ENCODE data around the gene OR10G7. TPM values are rescaled to one million over a fixed set of nuclear protein-coding genes. Genes with fewer than 3 reads are reported as not detected.

The OR10G7 gene
- total and polyA plus RNA-seq, 11 donors = not detected

DNA sequence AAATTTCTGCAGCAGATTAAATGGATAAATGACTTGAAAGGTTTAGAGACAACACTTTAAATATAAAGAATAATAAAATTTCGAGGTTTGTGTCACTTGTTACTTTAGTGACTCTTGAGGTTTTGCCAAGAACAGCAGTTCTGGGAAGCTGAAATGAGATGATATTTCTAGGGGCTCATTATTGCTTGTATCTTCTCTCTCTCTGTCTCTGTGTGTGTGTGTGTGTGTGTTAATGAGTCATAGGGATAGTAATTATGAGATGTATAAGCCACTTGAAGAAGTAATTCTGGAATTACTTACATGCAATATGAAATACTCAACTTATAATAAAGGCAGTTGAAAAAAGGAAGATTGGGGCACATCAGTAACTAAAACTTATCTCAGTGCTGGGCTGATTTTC is 9.6 kb upstream of the OR10G7 start:
- intact Hi-C loops (cut with DNase I) = no loop called here
- no peak overlapping the region for H3K4me3 ChIP-seq
- H3K27me3 ChIP-seq = no peaks in the 10 kb centered on the region
- no peak for DNase-seq
- ATAC-seq = no peak
- WGBS, 4 donors = 52 to 63% (median 54%) methylated on average over 1 of the region's 1 CpG
- no peaks in the 10 kb centered on the region for H3K9me3 ChIP-seq
- no peaks in the 10 kb centered on the region for H3K4me1 ChIP-seq
- TF ChIP-seq, protein P1, sequence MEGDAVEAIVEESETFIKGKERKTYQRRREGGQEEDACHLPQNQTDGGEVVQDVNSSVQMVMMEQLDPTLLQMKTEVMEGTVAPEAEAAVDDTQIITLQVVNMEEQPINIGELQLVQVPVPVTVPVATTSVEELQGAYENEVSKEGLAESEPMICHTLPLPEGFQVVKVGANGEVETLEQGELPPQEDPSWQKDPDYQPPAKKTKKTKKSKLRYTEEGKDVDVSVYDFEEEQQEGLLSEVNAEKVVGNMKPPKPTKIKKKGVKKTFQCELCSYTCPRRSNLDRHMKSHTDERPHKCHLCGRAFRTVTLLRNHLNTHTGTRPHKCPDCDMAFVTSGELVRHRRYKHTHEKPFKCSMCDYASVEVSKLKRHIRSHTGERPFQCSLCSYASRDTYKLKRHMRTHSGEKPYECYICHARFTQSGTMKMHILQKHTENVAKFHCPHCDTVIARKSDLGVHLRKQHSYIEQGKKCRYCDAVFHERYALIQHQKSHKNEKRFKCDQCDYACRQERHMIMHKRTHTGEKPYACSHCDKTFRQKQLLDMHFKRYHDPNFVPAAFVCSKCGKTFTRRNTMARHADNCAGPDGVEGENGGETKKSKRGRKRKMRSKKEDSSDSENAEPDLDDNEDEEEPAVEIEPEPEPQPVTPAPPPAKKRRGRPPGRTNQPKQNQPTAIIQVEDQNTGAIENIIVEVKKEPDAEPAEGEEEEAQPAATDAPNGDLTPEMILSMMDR (IDR thresholded peaks at IDR 0.05) = no peak
- TF ChIP-seq POLR2A (IDR thresholded peaks at IDR 0.05) = no peak
- H3K27ac ChIP-seq = no peak overlapping the region
- H3K36me3 ChIP-seq = no peaks in the 10 kb centered on the region

DNA sequence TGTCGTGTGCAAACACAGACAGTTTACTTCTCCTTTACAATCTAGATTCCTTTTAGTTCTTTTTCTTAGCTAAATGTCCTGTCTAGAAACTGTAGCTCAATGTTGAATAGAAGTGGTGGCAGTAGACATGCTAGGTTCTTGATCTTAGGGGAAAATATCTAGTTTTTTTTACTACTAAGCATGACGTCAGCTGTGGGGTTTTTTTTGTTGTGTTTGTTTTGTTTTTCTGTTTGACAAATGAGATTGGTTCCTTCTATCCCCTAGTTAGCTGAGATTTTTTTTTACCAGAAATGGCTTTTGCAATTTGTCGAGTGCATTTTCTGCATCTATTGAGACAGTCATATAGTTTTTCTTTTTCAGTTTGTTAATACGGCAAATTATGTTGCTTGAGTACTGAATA is 2.3 kb upstream of the OR10G7 start:
- no peak overlapping the region for H3K4me3 ChIP-seq
- no peaks in the 10 kb centered on the region for H3K9me3 ChIP-seq
- WGBS, 4 donors = 77 to 85% (median 83%) methylated on average over 4 of the region's 4 CpGs
- intact Hi-C loops (cut with DNase I) = no loop called here
- H3K36me3 ChIP-seq = no peaks in the 10 kb centered on the region
- TF ChIP-seq, protein P1 (IDR thresholded peaks at IDR 0.05) = no peak
- TF ChIP-seq POLR2A (IDR thresholded peaks at IDR 0.05) = no peak
- no peaks in the 10 kb centered on the region for H3K4me1 ChIP-seq
- ATAC-seq (no peak), DNase-seq (no peak)
- H3K27me3 ChIP-seq = no peaks in the 10 kb centered on the region
- no peak overlapping the region for H3K27ac ChIP-seq

DNA sequence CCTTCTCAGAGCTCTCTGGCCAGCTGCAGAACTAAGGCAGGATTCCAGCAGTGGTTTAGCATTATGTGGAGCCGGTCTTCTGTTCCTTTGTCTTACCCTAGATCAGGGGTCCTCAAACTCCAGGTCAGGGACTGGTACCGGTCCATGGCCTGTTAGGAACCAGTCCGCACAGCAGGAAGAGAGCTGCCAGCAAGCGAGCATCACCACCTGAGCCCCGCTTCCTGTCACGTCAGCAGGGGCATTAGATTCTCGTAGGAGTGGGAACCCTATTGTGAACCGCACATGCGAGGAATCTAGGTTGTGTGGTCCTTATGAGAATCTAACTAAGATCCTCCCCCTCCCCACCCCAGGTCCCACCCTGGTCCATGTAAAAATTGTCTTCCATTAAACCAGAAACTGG is 1.6 kb downstream of the OR10G7 start:
- TF ChIP-seq, protein P1 (IDR thresholded peaks at IDR 0.05) = no peak
- no peak for TF ChIP-seq POLR2A (IDR thresholded peaks at IDR 0.05)
- Histone ChIP-seq H3K9me3 (no peaks in the 10 kb centered on the region), H3K4me3 (no peak overlapping the region), H3K27me3 (no peaks in the 10 kb centered on the region), H3K27ac (no peak overlapping the region), H3K36me3 (no peaks in the 10 kb centered on the region), H3K4me1 (no peaks in the 10 kb centered on the region)
- intact Hi-C loops (cut with DNase I) = no loop called here
- ATAC-seq (no peak), DNase-seq (no peak)
- 70 to 73% (median 70%) methylated on average over 7 to 9 of the region's 9 CpGs for WGBS, 4 donors

DNA sequence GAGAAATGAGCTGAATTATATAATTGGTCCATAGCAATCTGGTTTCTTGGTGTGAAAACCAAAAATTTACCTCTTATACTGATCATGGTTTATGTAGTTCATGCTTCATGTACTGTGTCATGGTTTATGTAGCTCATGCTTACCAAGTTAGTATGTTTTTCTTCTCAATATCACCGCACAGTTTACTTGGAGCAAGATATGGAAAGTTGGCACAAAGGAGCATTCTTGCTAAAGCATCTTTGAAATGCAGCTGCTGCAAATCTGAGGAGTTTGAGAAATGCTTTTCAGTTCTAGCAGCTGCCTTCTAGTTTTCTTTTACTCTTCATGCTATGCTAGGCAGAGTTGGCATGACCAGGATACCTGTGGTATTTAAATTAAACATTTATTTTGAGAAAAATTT is 4.5 kb downstream of the OR10G7 start:
- WGBS, 4 donors = 66 to 76% (median 70%) methylated on average over 1 of the region's 1 CpG
- intact Hi-C loops (cut with DNase I) = no loop called here
- no peaks in the 10 kb centered on the region for H3K36me3 ChIP-seq
- TF ChIP-seq, protein P1 (IDR thresholded peaks at IDR 0.05) = no peak
- TF ChIP-seq POLR2A (IDR thresholded peaks at IDR 0.05) = no peak
- H3K4me1 ChIP-seq = no peaks in the 10 kb centered on the region
- H3K9me3 ChIP-seq = no peaks in the 10 kb centered on the region
- no peak for DNase-seq
- no peak overlapping the region for H3K27ac ChIP-seq
- no peak overlapping the region for H3K4me3 ChIP-seq
- H3K27me3 ChIP-seq = no peaks in the 10 kb centered on the region
- no peak for ATAC-seq

Measured in heart left ventricle (tissue), 16 donors.